Vagina (tissue), 2 donors: ENCODE measurements around the gene ZBTB7C.

Experiments used
- POLR2A ChIP-seq, 2 donors: fragments of 450-650 bp; IDR thresholded peaks; one replicate each; pipeline ENCODE4 v1.6.1; 2017; ENCODE audit warnings: antibody characterized with exemption in 2 of 2, mild to moderate bottlenecking in 2 of 2, moderate library complexity in 2 of 2
- TF ChIP-seq, protein P1 (sequence below), 3 experiments: fragments of 450-650 bp in 2 of 3; fragments of 200-600 bp in 1 of 3; sonication (generic) in 1 of 3; IDR thresholded peaks; one replicate each; pipeline ENCODE4 v1.5.1; 2017 to 2019; ENCODE audit warnings: antibody characterized with exemption in 3 of 3, mild to moderate bottlenecking in 2 of 3, moderate library complexity in 2 of 3

DNA sequence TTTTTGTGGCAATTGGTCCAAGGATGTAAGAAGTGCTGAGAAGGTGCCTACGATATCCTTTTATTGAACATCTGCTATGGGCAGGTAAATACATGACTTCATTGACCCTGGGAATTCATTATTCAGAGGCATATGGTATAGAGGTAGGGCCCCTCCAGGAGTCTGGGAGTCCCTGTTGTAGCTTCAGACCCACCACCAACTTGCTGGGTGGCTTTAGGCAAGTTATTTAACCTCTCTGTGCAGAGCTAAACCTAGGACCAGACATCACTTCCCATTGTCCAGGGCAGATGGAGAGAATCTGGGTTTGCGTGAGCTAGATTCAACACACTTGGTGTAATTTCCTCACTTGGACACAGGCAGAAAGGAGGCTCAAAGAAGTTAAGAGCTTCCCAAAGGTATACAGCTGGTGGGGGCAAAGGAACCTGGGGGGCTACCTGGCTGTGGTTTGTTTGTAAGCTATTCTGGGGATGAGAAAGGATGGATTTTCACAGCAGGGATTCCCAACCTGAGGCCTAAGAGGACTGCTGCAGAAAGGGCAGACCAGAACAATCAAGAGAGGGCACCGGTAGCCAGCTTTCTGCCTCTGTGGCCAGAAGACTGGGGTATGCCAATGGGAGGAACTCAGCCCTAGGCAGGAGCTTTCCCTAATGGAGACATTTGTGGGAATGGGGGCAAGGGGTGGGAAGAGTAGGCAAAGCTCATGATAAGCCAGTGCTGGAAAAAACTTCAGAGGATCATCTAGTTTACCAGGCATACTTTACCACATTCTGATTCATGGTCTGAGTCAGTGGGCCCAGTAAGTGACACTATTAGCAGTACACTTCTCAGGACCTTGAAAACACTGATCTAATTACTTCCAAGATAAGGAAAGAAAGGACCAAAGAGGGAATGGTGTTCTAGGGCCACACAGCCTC is 376.1 kb downstream of the ZBTB7C start:
- TF ChIP-seq, protein P1, sequence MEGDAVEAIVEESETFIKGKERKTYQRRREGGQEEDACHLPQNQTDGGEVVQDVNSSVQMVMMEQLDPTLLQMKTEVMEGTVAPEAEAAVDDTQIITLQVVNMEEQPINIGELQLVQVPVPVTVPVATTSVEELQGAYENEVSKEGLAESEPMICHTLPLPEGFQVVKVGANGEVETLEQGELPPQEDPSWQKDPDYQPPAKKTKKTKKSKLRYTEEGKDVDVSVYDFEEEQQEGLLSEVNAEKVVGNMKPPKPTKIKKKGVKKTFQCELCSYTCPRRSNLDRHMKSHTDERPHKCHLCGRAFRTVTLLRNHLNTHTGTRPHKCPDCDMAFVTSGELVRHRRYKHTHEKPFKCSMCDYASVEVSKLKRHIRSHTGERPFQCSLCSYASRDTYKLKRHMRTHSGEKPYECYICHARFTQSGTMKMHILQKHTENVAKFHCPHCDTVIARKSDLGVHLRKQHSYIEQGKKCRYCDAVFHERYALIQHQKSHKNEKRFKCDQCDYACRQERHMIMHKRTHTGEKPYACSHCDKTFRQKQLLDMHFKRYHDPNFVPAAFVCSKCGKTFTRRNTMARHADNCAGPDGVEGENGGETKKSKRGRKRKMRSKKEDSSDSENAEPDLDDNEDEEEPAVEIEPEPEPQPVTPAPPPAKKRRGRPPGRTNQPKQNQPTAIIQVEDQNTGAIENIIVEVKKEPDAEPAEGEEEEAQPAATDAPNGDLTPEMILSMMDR (IDR thresholded peaks at IDR 0.05): no peak
- no peak for TF ChIP-seq POLR2A (IDR thresholded peaks at IDR 0.05)
